Stimulated activated CD8-positive, alpha-beta memory T cell treated with anti-CD3 and anti-CD28 coated beads, Interleukin-7, amount 100 ng/mL, for 24 hours (primary cell): Measurements from ENCODE around the gene ASB16.
A peak's percentile ranks its signal among the peaks of the same experiment; 100 is the strongest.

ENCODE experiments used
- DNase-seq: peaks from one replicate; pipeline ENCODE4 v3.0.0-alpha.2; 2020; ENCODE audit warnings: low read depth

Gene ASB16

GRCh38 chr17:44190481-44190880 is 20.0 kb downstream of the ASB16 start:
- DNase-seq, result no peak

- DNase-seq, result no peak
Observed at GRCh38 chr17:44191369-44191768, 20.9 kb downstream of the ASB16 start.

GRCh38 chr17:44191941-44192496 is 21.5 kb downstream of the ASB16 start:
- DNase-seq, result no peak

GRCh38 chr17:44192750-44193149 is 22.2 kb downstream of the ASB16 start:
- no peak for DNase-seq

GRCh38 chr17:44193326-44194084 is 23.0 kb downstream of the ASB16 start:
- no peak for DNase-seq

DNA sequence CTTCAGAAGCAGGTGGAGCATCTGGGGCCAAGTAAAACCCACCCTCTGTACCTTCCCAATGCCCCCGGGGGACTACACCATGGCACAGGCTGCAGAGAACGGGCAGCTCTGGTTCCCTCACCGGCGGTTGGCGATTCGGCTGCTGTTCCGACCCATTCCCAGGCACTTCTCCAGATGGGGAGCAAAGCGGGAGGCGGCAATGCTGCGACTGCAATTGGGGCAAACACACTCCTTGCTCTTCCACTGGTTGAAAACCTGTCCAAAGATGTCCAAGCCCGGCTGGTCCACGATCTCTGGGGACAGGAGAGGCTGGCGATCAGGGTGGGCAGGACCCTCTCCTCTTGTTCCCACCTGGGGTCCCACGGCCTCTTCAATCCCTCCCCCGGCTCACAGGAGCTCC is 26.6 kb downstream of the ASB16 start:
- no peak for DNase-seq

- DNase-seq, result no peak
Observed at GRCh38 chr17:44197980-44198720, 27.6 kb downstream of the ASB16 start.

- DNase-seq, result no peak
Observed at GRCh38 chr17:44198721-44199552, 28.4 kb downstream of the ASB16 start.

- DNase-seq, result peak; percentile 100
Observed at GRCh38 chr17:44199553-44200477, 29.3 kb downstream of the ASB16 start, which contains the start of gene ATXN7L3. ATXN7L3 (minus strand) TSS chr17:44199884; CDS start chr17:44198070, 1,814 bp downstream.

- no peak for DNase-seq
Observed at GRCh38 chr17:44200478-44201155, 30.1 kb downstream of the ASB16 start.

- no peak for DNase-seq
Observed at GRCh38 chr17:44202756-44203155, 32.3 kb downstream of the ASB16 start.

GRCh38 chr17:44203731-44204440 is 33.4 kb downstream of the ASB16 start:
- DNase-seq, result no peak

DNA sequence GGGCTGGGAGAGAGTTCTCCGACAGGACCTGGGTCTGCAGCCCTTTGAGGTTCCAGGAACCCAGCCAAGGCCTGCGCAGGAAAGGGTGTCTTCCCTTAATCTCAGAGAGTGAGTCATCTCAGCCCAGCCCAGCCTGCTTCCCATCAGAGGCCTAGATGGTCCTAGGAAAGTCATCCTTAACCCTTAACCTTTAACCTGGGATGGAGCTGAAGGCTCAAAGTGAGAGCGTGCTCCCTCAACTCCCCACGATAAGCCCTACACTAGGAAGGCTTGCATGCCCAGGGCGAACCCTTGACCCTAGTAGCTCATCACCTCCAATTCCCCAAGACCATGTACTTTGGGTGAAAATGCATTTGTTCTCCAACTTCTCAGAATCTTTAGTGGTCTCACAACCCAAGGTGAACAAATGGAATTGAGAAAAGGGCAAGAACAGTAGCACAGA is 34.0 kb downstream of the ASB16 start:
- DNase-seq, result no peak

DNA sequence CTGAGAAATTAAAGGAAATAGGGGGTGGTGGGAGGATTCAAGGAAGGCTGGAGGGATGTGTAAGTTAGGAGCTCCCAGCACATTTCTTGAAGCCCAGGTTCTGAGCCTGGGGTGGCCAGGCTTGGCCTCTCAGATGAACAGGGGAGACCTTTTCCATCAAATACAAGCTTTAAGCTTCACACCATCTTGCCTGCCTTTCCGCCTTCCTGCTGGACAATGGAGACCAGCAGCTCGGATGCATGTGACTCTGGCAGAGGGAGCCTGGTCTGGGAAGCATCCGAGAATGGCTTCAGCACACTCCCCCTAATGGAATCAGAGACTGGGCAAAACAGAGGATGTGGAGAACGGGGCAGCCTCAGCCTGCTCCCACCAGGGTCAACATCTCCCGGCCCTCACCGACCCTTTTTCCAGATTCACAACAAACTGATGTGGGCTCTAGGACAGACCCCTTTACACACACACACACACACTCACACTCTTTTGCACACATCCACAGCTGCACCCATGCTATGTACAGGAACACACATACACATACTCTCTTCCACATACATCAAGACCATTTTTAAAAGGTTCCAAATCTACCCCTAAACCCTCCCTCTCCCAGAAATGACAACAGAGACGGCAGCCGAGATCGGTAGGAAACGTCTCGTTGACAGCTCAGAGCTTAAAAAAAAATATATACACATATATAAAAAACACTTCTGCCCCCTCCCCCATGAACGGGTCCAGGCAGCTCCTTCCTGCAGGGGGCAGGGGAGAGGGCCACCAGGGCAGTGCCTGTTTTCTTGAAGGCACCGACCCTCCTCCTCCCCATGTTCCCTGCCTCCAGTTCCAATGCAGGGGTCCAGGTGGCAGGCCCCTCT is 35.7 kb downstream of the ASB16 start:
- no peak for DNase-seq

DNA sequence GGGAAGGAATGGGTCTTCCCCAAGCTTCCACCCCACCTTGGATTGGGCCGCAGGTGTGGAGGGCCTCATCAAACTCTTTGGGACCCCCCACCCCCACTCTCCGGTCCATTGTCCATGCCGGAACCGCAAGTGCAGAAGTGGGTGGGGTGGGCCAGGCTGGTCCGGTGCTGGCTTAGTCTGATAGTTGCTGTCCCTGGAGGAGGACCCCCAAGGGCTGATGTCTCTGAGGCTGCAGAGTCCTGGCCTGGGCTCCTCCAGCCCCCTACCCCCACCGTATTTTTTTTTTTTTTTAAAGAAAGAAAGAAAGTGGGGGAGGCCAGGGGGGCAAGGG is 36.3 kb downstream of the ASB16 start:
- no peak for DNase-seq

DNA sequence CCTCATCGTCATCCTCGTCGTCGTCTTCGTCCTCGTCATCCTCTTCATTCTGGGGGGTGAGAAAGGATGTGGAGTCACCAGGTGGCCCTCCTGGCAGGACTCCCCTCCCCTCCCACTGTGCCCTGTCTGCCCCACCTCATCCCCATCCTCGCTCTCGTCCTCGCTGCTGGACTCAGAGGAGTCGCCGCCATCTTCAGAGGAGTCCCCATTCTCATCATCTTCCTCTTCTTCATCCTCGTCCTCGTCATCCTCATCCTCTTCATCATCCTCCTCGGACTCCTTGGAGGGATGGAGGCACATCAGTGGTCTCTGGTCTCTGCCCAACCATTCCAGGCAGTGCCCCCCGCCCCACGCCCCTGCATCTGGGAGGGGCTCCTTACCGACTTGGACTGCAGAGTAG is 36.8 kb downstream of the ASB16 start:
- no peak for DNase-seq

GRCh38 chr17:44207743-44208142 is 37.2 kb downstream of the ASB16 start:
- DNase-seq, result no peak

GRCh38 chr17:44209786-44210341 is 39.4 kb downstream of the ASB16 start:
- DNase-seq, result no peak
